A172 (cell line): ENCODE measurements around the gene COPG1. TPM values are rescaled to one million over a fixed set of nuclear protein-coding genes. Genes with fewer than 3 reads are reported as not detected.
A peak's percentile ranks its signal among the peaks of the same experiment; 100 is the strongest.
"Not testable (repeated sequence)": the region's sequence is repeated elsewhere in the genome, so short reads cannot be mapped to it uniquely, and the experiment has no call there.

Source experiments
- DNase-seq: peaks from one replicate; pipeline ENCODE4 v3.0.0-alpha.2; 2015; ENCODE audit warnings: low spot score
- total RNA-seq: library from RNA; depleted of rRNA; stranded (reverse); fragments of >200 nt; shearing (Covaris generic); gene quantifications from 2 replicates; pipeline ENCODE4 v1.2.3, GENCODE V29; 2014

COPG1 gene
- total RNA-seq, 1 experiment from 2014 or later = 296 TPM

DNA sequence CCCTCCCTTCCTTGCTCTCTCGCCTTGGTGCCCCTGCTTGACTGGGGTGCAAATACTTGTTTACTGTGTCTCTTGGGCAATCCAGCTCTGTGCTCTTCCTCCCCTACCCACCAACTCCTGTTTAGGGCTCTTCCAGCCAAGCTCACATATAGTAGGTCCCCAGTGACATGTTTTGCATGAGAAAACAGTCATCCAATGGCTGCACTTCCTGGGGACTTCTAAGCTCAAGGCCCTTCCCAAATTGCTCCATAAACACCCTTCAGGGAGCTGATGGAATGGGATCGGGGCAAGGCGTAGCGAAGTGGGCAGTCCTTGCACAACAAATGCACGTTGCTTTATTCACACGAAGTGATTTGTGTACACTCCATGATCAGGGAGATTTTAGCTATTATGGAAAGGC is 9.4 kb upstream of the COPG1 start:
- no peak for DNase-seq

GRCh38 chr3:129240436-129240835 is 9.0 kb upstream of the COPG1 start:
- peak; percentile 44 for DNase-seq

- DNase-seq = no peak
These were observed 4.3 kb upstream of the COPG1 start for GRCh38 chr3:129245141-129245540.

DNA sequence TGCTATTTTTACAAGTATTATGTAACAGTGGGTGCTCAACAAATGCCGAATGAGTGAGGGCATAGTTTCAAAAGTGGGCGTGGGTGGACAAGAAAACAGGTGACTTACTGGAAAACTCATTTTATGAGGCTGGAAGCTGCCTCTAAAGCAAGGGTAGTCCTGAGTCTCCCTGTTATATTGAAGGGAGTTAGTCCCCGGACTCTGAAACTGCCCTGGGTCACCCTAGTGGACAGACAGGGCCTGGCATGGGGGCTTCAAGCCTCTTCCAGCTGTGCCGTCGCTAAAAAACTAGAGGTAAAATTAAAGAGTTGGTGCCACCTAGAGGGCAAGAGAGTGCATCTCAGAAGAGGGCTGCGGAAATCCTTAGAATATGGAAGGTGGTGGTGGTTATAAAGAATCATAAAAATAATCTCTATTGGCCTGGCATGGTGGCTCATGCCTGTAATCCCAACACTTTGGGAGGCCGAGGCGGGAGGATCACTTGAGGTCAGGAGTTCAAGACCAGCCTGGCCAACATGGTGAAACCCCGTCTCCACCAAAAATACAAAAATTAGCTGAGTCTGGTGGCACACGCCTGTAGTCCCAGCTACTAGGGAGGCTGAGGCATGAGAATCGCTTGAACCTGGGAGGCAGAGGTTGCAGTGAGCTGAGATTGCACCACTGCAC is 3.6 kb upstream of the COPG1 start:
- DNase-seq = peak; percentile 97

- DNase-seq = no peak
These were observed 2.8 kb upstream of the COPG1 start for GRCh38 chr3:129246636-129247035.

DNA sequence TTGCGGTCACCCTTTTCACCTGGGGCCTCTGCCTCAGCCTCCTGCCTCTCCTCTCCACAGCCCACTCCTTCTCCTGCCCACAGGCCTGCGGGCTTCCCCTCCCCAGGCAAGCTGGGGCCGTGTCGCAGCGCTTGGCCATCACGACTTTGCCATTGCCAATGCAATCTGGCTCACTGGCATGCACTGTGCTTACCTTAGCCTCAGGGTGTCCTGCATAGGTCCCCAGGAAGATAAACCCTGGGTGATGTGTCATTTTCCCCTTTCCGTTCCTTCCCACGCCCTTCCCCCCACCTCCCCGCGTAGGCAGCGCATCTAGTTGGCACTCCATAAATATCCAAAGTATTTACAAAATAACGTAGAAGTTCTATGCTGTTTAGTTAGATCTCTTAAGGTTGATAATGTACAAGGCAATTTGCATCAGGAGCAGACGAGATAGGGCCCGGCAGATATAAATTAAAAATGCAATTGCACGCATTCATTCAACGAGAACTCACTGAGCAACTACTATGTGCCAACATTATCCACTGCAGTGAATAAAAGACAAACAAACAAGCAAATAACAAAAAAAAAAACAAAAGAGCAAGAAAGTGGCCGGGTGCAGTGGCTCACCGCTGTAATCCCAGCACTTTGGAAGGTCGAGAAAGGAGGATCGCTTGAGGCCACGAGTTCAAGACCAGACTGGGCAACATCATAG is 973 bp upstream of the COPG1 start:
- DNase-seq = no peak

GRCh38 chr3:129252748-129253147 is 3.3 kb downstream of the COPG1 start:
- DNase-seq = no peak

- no peak for DNase-seq
These were observed 5.3 kb downstream of the COPG1 start for GRCh38 chr3:129254536-129255230.

DNA sequence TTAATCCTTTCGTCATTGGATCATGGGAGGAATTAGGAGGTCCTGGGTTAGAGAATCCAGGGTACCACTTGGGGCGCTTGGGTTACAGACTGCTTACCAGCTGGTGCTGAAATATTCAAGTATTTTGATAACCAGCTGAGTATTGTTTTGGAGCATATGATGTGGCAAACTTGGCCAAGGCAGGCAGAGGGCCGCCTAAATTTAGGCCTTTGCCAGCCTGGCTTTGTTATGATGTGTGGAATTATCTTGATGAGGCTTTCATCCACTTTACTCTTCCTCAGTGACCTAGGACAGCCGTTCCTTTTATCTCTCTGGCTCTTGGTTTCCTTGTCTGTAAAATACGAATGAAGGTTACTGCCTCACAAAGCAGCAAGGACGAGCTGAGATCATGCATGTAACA is 6.9 kb downstream of the COPG1 start:
- DNase-seq = no peak

- no peak for DNase-seq
These were observed 8.2 kb downstream of the COPG1 start for GRCh38 chr3:129257609-129258008.

DNA sequence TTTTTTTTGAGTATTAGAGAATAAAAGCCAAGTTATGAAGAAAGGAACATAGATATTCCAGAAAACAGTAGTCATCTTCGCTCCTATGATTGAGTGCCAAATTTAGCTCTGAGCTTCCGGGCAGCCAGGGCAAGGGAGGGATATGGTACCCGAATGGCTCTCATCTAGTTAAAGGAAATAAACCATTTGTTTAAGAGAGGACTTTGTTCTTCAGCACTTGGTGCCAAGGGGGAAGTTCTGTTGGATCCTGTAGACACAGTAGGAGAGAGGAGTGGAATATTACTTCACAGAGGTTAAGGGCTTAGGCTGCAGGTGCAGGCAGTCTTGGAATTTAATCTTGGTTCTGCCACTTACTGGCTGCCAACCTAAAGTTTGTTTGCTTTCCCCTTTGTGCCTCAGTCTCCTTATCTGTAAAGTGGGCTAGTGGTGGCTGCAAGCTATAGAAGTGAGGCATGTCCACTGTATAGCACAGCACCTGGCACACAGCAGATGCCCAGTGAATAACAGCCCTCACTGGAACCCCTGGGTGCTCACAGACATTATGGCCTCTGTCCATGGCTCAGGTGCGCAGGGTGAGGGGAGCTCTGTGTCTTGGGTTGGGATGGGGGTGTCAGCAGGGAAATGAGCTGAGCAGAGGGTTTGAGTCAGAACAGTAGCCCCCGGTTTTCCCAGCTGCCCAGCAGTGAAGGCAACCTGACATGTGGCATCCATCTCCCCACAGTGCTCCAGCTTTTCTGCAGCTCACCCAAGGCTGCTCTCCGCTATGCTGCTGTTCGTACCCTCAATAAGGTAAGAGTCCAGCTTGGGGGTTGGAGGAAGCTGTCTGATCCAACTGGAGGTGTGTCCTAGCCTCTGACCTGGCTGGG is 10.4 kb downstream of the COPG1 start:
- DNase-seq = no peak

DNA sequence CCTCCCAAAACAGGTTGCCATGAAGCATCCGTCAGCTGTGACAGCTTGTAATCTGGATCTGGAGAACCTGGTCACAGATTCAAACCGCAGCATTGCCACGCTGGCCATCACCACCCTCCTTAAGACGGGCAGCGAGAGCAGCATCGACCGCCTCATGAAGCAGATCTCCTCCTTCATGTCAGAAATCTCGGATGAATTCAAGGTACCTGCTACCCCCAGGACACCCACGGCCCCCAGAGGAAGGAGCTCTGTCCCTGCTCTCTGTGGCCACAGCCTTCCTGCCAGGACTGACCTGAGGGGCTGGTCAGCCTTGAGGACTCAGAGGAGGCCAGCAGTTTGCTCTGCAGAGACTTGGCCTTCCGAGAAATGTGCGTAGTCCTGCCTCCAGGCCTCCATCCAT is 11.2 kb downstream of the COPG1 start:
- DNase-seq = no peak

GRCh38 chr3:129261894-129262293 is 12.5 kb downstream of the COPG1 start:
- no peak for DNase-seq

- no peak for DNase-seq
These were observed 13.9 kb downstream of the COPG1 start for GRCh38 chr3:129263161-129263910.

- DNase-seq = not testable (repeated sequence)
These were observed 15.6 kb downstream of the COPG1 start for GRCh38 chr3:129264994-129265393.

DNA sequence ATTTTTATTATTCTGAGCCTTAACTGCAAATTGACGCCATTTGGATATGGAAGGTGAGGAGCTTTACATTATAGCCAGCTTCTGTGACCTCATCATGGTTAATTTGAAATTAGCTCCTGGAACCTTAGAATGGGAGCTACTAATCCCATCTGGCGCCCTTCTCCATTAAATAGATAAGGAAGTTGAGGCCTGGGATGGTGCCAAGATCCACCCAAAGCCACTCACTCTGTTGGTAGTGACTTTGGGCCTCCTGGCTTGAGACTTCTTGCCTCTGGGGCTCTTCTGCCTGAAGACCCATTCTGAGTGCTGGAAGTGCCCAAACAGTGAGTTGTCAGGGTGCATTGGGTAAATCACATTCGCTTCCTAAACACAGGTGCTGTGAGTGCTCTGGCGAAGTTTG is 17.2 kb downstream of the COPG1 start:
- no peak for DNase-seq

GRCh38 chr3:129268396-129268795 is 19.0 kb downstream of the COPG1 start:
- no peak for DNase-seq

- no peak for DNase-seq
These were observed 22.3 kb downstream of the COPG1 start for GRCh38 chr3:129271674-129272073.

GRCh38 chr3:129276385-129276784 is 27.0 kb downstream of the COPG1 start:
- DNase-seq = no peak

DNA sequence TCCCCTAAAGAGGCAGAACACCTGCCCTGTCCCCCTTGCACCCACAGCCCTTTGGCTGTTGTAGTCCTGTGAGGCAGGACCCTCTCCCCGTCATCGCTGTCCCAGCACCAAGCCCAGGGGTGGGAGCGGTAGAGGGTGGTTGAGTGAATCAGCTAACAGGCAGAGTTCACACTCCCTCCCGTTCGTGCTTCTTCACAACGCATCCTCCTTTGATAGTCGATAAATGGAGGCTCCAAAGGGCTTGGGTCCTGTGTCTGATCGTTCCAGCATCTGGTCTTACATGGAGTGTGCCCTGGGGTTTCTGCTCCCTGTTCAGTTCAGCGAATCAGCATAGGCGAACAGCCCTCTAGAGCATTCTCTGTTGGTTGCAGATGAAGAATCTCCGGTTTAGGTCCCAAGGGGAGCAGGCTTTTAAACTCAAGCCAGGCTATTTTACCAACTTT is 28.4 kb downstream of the COPG1 start:
- no peak for DNase-seq

DNA sequence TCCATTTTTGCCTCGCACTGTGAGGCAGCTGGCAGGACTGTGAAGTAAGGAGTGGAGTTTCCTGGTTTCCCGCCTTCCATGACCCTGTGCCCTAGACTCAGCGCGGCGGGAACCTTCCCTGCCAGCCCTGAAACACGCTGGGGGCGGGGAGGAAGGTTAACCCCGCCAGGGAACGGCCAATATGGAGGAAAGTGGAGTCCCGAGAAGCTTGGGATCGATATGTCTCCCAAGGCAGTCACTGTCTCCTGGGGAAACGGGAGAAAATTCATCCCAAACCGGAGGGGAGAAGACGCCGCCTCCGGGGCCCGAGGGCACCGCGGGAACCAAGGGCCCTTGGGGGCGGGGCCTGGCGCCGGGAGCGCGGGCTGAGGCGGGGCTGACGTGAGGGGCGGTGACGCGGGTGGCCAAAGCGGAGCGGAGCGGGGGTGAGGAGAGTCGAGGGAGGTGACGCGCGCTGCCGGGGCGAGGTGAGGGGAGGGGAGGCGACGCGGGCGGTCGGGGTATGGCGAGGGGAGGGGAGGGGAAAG is 29.1 kb downstream of the COPG1 start, which contains the start of gene HMCES:
HMCES (plus strand) TSS at position 432 of the 527 bp plus-strand sequence. CDS start 863 bp downstream, outside the sequence.
- DNase-seq = peak; percentile 89
